ENCODE measurements around the gene SUSD1.

Gene SUSD1

GRCh38 chr9:112063151-112063550 is 111.9 kb downstream of the SUSD1 start:
- DNase-seq, result no peak

- DNase-seq, result no peak
Measured at GRCh38 chr9:112061152-112061740, 113.9 kb downstream of the SUSD1 start.

DNA sequence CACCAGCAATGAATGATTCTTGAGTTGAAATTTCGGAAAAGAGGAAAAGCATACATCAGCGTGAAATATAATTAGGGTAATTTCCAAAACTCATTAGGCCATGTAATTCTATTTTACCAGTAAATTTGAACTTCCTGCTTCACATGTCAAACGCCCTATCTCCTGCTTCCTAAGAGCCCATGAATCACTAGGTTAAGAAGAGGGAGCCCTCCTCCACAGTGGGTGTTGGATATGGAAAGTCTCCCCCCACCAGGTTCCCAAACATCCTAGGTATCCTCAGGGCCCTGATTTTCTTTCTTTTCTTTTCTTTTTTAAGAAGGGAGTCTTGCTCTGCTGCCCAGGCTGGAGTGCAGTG is 115.2 kb downstream of the SUSD1 start:
- no peak for DNase-seq

DNA sequence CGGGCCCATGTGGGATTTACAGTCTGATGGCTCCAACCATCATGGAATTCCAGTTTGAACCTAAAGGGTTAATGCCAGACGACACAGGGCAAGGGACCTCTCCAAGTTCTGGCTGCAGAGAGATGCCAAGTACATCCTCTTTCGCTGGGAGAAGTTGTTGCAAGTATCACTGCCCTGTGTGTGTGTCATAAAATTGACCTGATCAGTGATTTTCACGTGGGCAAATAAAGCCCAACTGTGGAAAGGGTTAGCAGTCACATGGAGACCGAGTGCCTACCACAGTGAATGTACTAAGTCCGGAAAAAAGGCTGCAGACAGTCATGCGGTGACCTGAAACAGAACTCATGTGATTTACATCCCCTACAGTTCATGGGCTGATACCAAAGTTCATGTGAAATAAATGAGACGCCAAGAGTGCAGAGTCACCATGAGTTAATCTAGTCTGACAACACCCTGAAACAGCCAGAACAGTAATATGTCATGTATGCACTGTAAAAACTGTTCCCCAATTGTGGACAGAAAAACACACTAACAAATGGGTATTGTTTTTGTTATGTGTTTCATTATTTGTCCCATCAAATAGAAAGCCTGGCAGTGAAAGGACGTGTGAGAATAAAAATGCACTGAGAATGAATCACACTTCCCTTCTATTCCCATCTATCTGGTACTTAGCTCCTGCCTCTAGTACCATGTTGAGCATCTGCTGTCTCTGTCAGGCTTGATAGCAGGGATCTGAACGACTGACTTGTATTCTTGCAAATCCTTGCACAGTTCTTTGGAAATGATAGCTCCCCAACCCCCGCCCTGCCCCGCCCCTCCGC is 115.7 kb downstream of the SUSD1 start:
- no peak for DNase-seq

DNA sequence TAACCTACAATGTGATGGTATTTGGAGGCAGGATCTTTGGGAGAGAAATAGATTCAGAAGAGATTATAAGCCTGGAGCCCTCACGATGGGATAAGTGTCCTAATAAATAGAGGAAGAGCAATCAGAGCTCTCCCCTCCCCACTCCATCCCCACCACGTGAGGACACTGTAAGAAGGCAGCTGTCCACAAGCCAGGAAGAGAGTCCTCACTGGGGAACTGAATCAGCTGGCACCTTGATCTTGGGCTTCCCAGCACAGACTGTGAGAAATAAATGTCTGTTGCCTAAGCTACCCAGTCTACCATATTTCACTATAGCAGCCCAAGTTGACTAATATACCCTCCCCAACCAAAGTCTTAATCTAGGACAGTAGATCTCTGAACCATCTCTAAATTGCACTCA is 118.1 kb downstream of the SUSD1 start:
- DNase-seq, result no peak

DNA sequence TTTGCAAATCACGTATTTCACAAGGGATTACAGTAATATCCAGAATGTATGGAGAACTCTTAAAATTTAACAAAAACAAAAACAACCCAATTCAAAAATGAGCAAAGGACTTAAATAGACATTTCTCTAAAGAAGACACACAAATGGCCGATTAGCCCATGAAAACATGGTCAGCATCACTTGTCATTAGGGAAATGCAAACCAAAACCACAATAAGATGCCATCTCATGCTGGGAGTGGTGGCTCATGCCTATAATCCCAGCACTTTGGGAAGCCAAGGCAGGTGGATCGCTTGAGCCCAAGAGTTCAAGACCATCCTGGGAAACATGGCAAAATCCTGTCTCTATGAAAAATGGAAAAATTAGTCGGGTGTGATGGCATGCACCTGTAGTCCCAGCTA is 120.2 kb downstream of the SUSD1 start:
- no peak for DNase-seq

GRCh38 chr9:112051812-112052211 is 123.3 kb downstream of the SUSD1 start:
- DNase-seq, result no peak

DNA sequence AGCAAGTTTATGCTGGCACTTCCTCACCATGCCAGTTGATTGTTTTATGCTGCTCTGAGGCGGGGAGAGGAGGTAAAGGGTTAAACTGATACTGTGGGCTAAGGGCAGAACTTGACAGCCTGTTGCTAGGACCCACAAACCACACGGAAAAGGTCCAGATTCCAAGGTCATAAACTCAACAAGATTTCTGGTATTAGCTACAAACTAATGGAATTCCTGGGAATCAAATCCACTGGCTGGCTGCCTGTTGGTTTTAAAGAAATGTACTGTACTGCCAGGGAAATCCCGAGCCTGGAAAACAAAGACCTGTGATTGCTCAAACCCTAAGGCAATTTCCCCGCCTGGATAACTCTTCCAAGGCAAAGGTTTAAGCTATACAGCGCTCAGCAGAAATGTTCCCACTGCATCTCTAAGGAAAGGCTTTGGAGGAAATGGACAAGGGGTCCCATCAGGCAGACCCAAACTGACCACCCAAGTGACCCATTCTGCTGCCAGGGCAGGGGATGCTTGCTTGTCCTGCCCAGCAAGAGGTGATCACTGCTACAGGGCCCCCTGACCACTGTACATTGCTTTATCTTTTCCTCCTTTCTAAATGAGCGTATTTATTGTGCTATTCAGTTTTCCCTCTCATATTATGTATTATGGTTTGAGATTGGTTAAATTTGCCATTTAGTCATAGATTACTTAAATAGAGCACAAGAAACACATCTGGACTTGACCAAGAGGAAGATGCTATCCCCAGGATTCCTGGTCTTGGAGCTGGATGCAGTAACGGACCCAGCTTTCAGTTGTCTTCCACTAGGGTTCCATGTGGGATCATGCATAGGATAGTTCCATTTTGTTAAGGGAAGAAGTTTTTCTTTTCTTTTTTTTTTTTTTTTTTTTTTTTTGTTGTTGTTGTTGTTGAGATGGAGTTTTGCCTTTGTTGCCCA is 124.3 kb downstream of the SUSD1 start:
- no peak for DNase-seq

- no peak for DNase-seq
Measured at GRCh38 chr9:112049811-112050516, 125.1 kb downstream of the SUSD1 start.

- DNase-seq, result no peak
Measured at GRCh38 chr9:112048924-112049691, 126.0 kb downstream of the SUSD1 start.

DNA sequence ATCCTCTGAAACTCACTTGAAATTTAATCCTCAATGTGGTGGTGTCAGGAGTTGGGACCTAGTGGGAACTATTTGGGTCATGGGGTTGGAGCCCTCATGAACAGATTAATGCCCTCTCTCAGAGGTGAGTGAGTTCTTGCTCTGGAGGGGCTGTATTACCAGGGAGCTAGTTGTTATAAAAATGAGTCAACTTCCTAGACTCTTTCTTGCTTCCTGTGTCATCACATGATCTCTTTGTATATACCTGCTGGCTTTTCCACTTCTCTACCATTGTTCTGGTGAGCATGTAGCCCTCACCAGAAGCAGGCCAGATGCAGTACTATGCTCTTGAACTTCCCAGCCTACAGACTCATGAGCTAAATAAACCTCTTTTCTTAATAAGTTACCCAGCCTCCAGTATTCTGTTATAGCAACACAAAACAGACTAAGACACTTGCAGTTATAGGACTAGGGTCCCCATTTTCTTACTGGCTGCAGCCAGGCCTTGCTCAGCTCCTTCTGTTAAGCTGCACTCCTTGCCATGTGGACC is 127.5 kb downstream of the SUSD1 start:
- DNase-seq, result no peak

DNA sequence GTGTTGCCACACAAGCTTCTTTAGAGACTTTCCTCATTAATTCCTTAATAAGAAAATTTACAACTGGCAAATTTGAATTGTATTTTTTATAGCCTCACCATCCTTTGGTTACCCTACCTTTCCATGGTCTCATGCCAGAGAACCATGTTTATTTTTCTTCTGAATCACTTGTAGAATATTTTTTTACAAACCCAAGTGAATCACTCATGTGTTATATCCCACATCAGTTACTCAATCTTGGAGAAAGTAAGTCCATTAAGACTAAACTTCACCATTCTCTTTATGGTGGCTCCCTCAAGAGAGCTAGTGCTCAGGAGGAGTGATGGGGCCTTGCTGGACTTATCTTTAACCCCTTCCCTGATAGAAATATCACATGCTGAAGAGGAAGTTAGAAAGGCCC is 128.9 kb downstream of the SUSD1 start:
- DNase-seq, result no peak

DNA sequence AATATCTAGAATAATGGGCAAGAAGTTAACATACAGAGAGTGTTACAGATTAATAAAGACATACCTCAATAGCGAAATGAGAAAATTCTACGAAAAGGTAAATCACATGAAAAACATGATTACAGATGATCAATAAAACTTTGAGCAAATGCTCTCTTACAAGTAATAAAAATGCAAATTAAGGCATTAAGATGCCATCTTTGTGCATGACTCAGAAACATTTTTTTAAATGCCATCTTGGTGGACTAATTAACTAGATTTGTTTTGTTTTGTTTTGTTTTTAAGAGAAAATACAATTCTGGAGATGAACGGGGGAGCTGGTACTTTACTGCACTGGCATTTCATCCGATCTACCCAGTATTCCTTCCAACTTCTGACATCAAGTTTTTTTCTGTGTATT is 130.2 kb downstream of the SUSD1 start:
- DNase-seq, result no peak

DNA sequence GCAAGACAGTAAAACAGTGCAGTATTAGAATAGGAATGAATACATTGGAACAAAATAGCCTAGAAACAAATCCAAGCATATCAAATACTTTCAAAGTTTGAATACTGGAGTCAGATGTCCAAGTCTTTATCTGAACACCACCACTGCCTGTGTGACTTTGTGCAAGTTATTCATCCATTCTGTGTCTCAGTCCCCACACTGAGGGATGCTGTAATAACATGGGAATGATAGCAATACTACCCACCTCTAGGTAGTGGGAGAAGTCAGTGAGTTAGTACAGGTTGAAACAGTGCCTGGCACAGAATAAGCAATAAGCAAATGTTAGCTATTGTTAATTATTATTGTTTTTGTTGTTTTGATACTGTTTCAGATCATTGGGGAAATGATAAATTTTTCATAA is 130.9 kb downstream of the SUSD1 start:
- no peak for DNase-seq

GRCh38 chr9:112043423-112043822 is 131.7 kb downstream of the SUSD1 start:
- no peak for DNase-seq

DNA sequence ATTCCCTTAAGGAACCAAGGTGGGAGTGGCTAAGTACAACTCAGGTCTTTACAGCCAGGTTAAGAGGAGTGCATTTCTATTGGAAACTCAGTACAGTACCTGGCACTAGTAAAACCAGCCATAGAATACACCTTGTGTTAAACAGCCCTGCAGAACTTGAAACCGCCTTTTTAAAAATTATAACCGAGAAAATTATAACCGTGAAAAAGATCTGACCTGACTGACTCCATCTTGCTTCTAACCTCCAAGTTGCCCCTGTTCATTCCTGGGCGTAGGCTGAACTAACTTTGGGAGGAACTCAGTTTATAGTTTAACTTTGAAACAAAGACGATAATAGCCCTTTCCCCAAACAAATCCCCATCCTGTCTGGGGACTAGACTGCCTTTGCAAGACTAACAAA is 132.3 kb downstream of the SUSD1 start:
- no peak for DNase-seq

GRCh38 chr9:112042244-112042638 is 132.9 kb downstream of the SUSD1 start:
- no peak for DNase-seq

DNA sequence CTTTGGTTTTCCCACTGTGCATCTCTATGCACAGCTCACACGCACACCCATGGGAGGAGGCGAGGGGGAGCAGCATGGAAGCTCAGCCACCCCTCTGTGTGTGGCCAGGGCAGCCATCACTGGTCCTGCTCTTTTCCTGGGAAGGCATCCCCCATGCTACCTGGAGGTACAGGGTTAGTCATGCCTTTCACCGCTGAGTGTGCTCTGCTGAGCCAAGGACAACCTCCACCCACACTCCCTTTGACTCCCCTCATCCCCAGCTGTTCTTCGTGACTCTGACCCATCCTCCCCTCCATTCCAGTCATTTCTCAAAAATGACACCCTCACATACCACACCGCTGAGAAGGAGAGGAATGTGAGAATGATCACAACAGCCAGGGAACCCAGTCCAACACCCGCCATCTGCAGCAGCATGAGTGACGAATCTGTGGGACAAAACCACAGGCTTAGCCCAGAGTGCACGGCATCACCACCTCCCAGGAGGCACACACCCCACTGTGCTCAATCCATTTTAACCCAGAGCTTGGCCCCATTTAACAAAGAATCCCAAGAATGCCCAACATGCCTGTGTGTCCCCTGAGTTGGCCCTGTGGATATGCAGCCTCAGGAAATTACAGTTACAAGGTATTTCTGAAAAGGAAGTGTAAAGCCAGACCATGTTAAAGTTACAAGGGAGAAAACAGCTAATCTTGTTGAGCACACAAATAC is 133.4 kb downstream of the SUSD1 start:
- no peak for DNase-seq

GRCh38 chr9:112041199-112041535 is 133.9 kb downstream of the SUSD1 start:
- no peak for DNase-seq

- DNase-seq, result no peak
Measured at GRCh38 chr9:112038017-112038408, 137.1 kb downstream of the SUSD1 start.

DNA sequence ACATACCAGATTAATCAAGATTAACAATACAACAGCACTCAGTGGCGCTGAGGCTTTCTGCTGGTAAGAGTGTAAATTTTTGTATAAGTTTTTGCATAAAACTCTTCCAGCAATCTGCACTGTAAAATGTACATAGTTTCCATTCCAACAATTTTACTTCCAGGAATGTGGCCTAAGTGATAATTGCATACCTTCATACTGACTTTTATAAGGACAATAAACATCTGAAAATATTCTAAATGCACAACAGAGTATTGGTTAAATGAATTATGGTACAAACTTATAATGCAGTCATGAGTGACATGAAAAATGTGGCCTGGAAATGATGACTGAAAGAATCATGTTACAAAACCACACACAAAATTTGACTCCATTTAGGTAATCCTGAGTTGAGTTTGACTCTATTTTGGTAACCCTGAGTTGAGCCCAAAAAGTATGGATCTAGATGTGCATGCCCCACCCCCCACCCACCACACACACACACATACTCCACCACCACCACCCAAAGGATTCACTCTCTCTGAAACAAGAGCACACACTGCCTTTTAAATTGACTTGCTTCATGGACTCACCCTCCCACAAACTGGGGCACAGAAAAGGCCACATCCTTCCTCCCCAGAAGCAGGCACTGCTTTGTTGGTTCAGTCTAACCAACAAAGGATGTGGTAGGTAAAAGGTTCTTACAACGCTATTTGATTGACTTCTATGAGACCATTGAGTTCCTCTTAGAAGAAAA is 137.6 kb downstream of the SUSD1 start:
- no peak for DNase-seq

All from NCI-H526 treated with DMSO at 0.1 percent for 48 hours (cell line).